GM15510 (cell line): ENCODE results near the gene FPR3.

Source experiments
- POLR2A ChIP-seq: IDR thresholded peaks from 3 replicates; pipeline ENCODE4 v1.6.1; 2011; ENCODE audit warnings: borderline replicate concordance; ENCODE audit not compliant: insufficient read length; ENCODE audit errors: extremely low read depth

FPR3 gene

GRCh38 chr19:51777570-51778462 is 17.1 kb upstream of the FPR3 start:
- no peak for TF ChIP-seq POLR2A

GRCh38 chr19:51779181-51779580 is 15.8 kb upstream of the FPR3 start:
- no peak for TF ChIP-seq POLR2A

GRCh38 chr19:51779703-51780102 is 15.3 kb upstream of the FPR3 start:
- TF ChIP-seq POLR2A, result no peak

GRCh38 chr19:51780270-51780669 is 14.7 kb upstream of the FPR3 start:
- no peak for TF ChIP-seq POLR2A

GRCh38 chr19:51781999-51782398 is 13.0 kb upstream of the FPR3 start:
- no peak for TF ChIP-seq POLR2A

- TF ChIP-seq POLR2A, result no peak
These were observed 11.6 kb upstream of the FPR3 start for GRCh38 chr19:51783372-51783771.

GRCh38 chr19:51784109-51784785 is 10.7 kb upstream of the FPR3 start:
- TF ChIP-seq POLR2A, result no peak

- TF ChIP-seq POLR2A, result no peak
These were observed 9.9 kb upstream of the FPR3 start for GRCh38 chr19:51784922-51785690.

- no peak for TF ChIP-seq POLR2A
These were observed 8.1 kb upstream of the FPR3 start for GRCh38 chr19:51786646-51787494.

GRCh38 chr19:51788029-51788428 is 6.9 kb upstream of the FPR3 start:
- no peak for TF ChIP-seq POLR2A

GRCh38 chr19:51789061-51789795 is 5.7 kb upstream of the FPR3 start:
- TF ChIP-seq POLR2A, result no peak

GRCh38 chr19:51792932-51793331 is 2.0 kb upstream of the FPR3 start:
- no peak for TF ChIP-seq POLR2A

- TF ChIP-seq POLR2A, result no peak
These were observed 963 bp upstream of the FPR3 start for GRCh38 chr19:51793994-51794393.

GRCh38 chr19:51796195-51796679 is 1.3 kb downstream of the FPR3 start:
- TF ChIP-seq POLR2A, result no peak

GRCh38 chr19:51797480-51797879 is 2.5 kb downstream of the FPR3 start:
- TF ChIP-seq POLR2A, result no peak
